Suprapubic skin (tissue), 4 donors: ENCODE data around the gene DIAPH1. TPM values are rescaled to one million over a fixed set of nuclear protein-coding genes. Genes with fewer than 3 reads are reported as not detected.

ENCODE experiments used
- DNase-seq, 2 donors: peaks; one replicate each; pipeline ENCODE4 v3.0.0-alpha.2; 2019; ENCODE audit warnings: low spot score in 2 of 2
- H3K27ac ChIP-seq: fragments of 200-600 bp; sonication (generic); one replicate; pipeline ENCODE4 v1.5.1; 2019
- H3K27me3 ChIP-seq: fragments of 200-600 bp; sonication (generic); one replicate; pipeline ENCODE4 v1.5.1; 2019
- H3K36me3 ChIP-seq: fragments of 200-600 bp; sonication (generic); one replicate; pipeline ENCODE4 v1.5.1; 2019
- H3K4me1 ChIP-seq: fragments of 200-600 bp; sonication (generic); one replicate; pipeline ENCODE4 v1.5.1; 2019
- H3K4me3 ChIP-seq: fragments of 200-600 bp; sonication (generic); one replicate; pipeline ENCODE4 v1.5.1; 2019; ENCODE audit warnings: mild to moderate bottlenecking
- H3K9me3 ChIP-seq: fragments of 200-600 bp; sonication (generic); one replicate; pipeline ENCODE4 v1.5.1; 2019
- CTCF ChIP-seq, 2 donors: fragments of 200-600 bp in 1 of 2; fragments of 450-650 bp in 1 of 2; sonication (generic) in 1 of 2; IDR thresholded peaks; one replicate each; pipeline ENCODE4 v1.5.1; 2016 to 2019; ENCODE audit warnings: antibody characterized with exemption in 2 of 2, mild to moderate bottlenecking in 1 of 2, moderate library complexity in 1 of 2
- EP300 ChIP-seq: sonication (generic); formaldehyde crosslinking; IDR thresholded peaks from one replicate; pipeline ENCODE4 v1.6.1; 2017; ENCODE audit warnings: antibody characterized with exemption
- POLR2A ChIP-seq, 2 donors: fragments of 450-650 bp; IDR thresholded peaks; one replicate each; pipeline ENCODE4 v1.6.1; 2017; ENCODE audit warnings: antibody characterized with exemption in 2 of 2, mild to moderate bottlenecking in 2 of 2, moderate library complexity in 2 of 2
- POLR2AphosphoS5 ChIP-seq, 3 donors: sonication (generic); formaldehyde crosslinking; IDR thresholded peaks; one replicate each; pipeline ENCODE4 v1.6.1; 2017; ENCODE audit warnings: antibody characterized with exemption in 3 of 3
- WGBS: methylation state at CpG from one replicate; pipeline ENCODE4 v1.1.5; 2018; 5-methylcytosine and 5-hydroxymethylcytosine counted together
- total RNA-seq, 4 donors: library from RNA; depleted of rRNA; stranded (reverse); fragments of >200 nt; gene quantifications; one replicate each; pipeline ENCODE4 v1.1.0, GENCODE V29; 2016

Gene DIAPH1
- total RNA-seq, 4 donors from 2014 or later: 83.0 to 115 (median 95.1) TPM

- no peak for DNase-seq
- no peaks in the 10 kb centered on the region for H3K27me3 ChIP-seq
- H3K4me1 ChIP-seq: peaks cover 5% of the 10 kb centered on the region
- no peak overlapping the region for H3K4me3 ChIP-seq
- no peaks in the 10 kb centered on the region for H3K9me3 ChIP-seq
- 62% methylated on average over 5 of the region's 5 CpGs for WGBS
- no peak for TF ChIP-seq CTCF (IDR thresholded peaks at IDR 0.05)
- TF ChIP-seq POLR2AphosphoS5 (IDR thresholded peaks at IDR 0.05): no peak
- TF ChIP-seq POLR2A (IDR thresholded peaks at IDR 0.05): no peak
- no peak for TF ChIP-seq EP300
- peaks cover 65% of the 10 kb centered on the region for H3K36me3 ChIP-seq
- H3K27ac ChIP-seq: no peak overlapping the region
Observed at GRCh38 chr5:141623611-141624010, 4.8 kb upstream of the DIAPH1 start.

- no peak overlapping the region for H3K4me3 ChIP-seq
- H3K27me3 ChIP-seq: no peaks in the 10 kb centered on the region
- no peaks in the 10 kb centered on the region for H3K9me3 ChIP-seq
- H3K4me1 ChIP-seq: peaks cover 5% of the 10 kb centered on the region
- H3K36me3 ChIP-seq: peaks cover 61% of the 10 kb centered on the region
- DNase-seq: no peak
- no peak overlapping the region for H3K27ac ChIP-seq
- no peak for TF ChIP-seq CTCF (IDR thresholded peaks at IDR 0.05)
- no peak for TF ChIP-seq POLR2AphosphoS5 (IDR thresholded peaks at IDR 0.05)
- TF ChIP-seq EP300: no peak
- no peak for TF ChIP-seq POLR2A (IDR thresholded peaks at IDR 0.05)
Observed at GRCh38 chr5:141623186-141623585, 4.4 kb upstream of the DIAPH1 start.

GRCh38 chr5:141618030-141618803 is 583 bp downstream of the DIAPH1 start:
- H3K36me3 ChIP-seq: peaks cover 25% of the 10 kb centered on the region
- H3K4me1 ChIP-seq: peaks cover 31% of the 10 kb centered on the region
- WGBS: 1% methylated on average over 29 of the region's 36 CpGs
- H3K9me3 ChIP-seq: no peaks in the 10 kb centered on the region
- no peak for DNase-seq
- peak overlapping the region; percentile 97 for H3K27ac ChIP-seq
- H3K27me3 ChIP-seq: no peaks in the 10 kb centered on the region
- peak overlapping the region; percentile 89 for H3K4me3 ChIP-seq
- TF ChIP-seq POLR2A (IDR thresholded peaks at IDR 0.05): no peak
- TF ChIP-seq CTCF (IDR thresholded peaks at IDR 0.05): no peak
- TF ChIP-seq POLR2AphosphoS5 (IDR thresholded peaks at IDR 0.05): no peak
- TF ChIP-seq EP300: no peak

- no peaks in the 10 kb centered on the region for H3K9me3 ChIP-seq
- WGBS: under 1% methylated on average over 9 of the region's 9 CpGs
- peak overlapping the region; percentile 97 for H3K27ac ChIP-seq
- DNase-seq: no peak
- H3K36me3 ChIP-seq: peaks cover 20% of the 10 kb centered on the region
- peak overlapping the region; percentile 89 for H3K4me3 ChIP-seq
- peaks cover 33% of the 10 kb centered on the region for H3K4me1 ChIP-seq
- no peak for TF ChIP-seq POLR2AphosphoS5 (IDR thresholded peaks at IDR 0.05)
- no peak for TF ChIP-seq POLR2A (IDR thresholded peaks at IDR 0.05)
- TF ChIP-seq CTCF (IDR thresholded peaks at IDR 0.05): no peak
- TF ChIP-seq EP300: no peak
- no peaks in the 10 kb centered on the region for H3K27me3 ChIP-seq
Observed at GRCh38 chr5:141617682-141618029, 1.1 kb downstream of the DIAPH1 start.

GRCh38 chr5:141617128-141617527 is 1.7 kb downstream of the DIAPH1 start:
- H3K36me3 ChIP-seq: peaks cover 14% of the 10 kb centered on the region
- no peaks in the 10 kb centered on the region for H3K9me3 ChIP-seq
- peak overlapping the region; percentile 97 for H3K27ac ChIP-seq
- H3K27me3 ChIP-seq: no peaks in the 10 kb centered on the region
- peaks cover 35% of the 10 kb centered on the region for H3K4me1 ChIP-seq
- DNase-seq: no peak
- TF ChIP-seq POLR2A (IDR thresholded peaks at IDR 0.05): no peak
- TF ChIP-seq CTCF (IDR thresholded peaks at IDR 0.05): no peak
- H3K4me3 ChIP-seq: peak overlapping the region; percentile 89
- 37% methylated on average over 2 of the region's 2 CpGs for WGBS
